IMR-90 (cell line): ENCODE results near the gene CEP78. TPM values are rescaled to one million over a fixed set of nuclear protein-coding genes. Genes with fewer than 3 reads are reported as not detected.

Experiments used
- ATAC-seq: fragments of 200-7000 bp; cut with Tn5 transposase; 2 replicates; pipeline ENCODE4 v1.9.1; 2020; ENCODE audit warnings: low read depth, mild to moderate bottlenecking, moderate library complexity
- BruUV-seq: library from RNA; stranded (reverse); fragments of 400-500 nt; replicated peaks from 2 replicates; lab custom pipeline; 2021; lab: Mats Ljungman, UMichigan
- CTCF ChIA-PET: fragments of 300-600 bp; formaldehyde crosslinking; extraction: SDS; loops from one replicate; lab custom pipeline; 2021; ENCODE audit warnings: antibody characterized with exemption; lab: Yijun Ruan, JAX
- POLR2A ChIA-PET: fragments of 300-600 bp; sonication (Branson Sonifier 250); formaldehyde crosslinking; loops from one replicate; lab custom pipeline; 2022; ENCODE audit warnings: antibody characterized with exemption; ENCODE audit not compliant: unreplicated experiment; lab: Charles Lee
- DNase-seq: peaks from one replicate; pipeline ENCODE4 v3.0.0; 2013
- H2AFZ ChIP-seq: replicated peaks from 2 replicates; pipeline ENCODE3; 2013; ENCODE audit warnings: low read length, mild to moderate bottlenecking; ENCODE audit not compliant: poor library complexity
- H2AK5ac ChIP-seq: 2 replicates; pipeline ENCODE4 v1.6.1; 2013; ENCODE audit warnings: low read depth, low read length, inconsistent platforms
- H2AK9ac ChIP-seq: replicated peaks from 2 replicates; pipeline ENCODE3; 2013; ENCODE audit warnings: mild to moderate bottlenecking, low read depth, low read length, moderate library complexity; ENCODE audit not compliant: poor library complexity
- H2BK120ac ChIP-seq: 2 replicates; pipeline ENCODE4 v1.6.1; 2013; ENCODE audit warnings: low read depth, low read length, inconsistent platforms
- H2BK15ac ChIP-seq: 3 replicates; pipeline ENCODE4 v1.6.1; 2013; ENCODE audit warnings: low read depth, low read length, inconsistent platforms
- H2BK20ac ChIP-seq: 2 replicates; pipeline ENCODE4 v1.6.1; 2013; ENCODE audit warnings: low read depth, mild to moderate bottlenecking, inconsistent platforms, low read length, moderate library complexity
- H2BK5ac ChIP-seq: 2 replicates; pipeline ENCODE4 v1.6.1; 2013; ENCODE audit warnings: mild to moderate bottlenecking, low read depth, low read length, inconsistent platforms; ENCODE audit not compliant: poor library complexity, severe bottlenecking
- H3K14ac ChIP-seq: replicated peaks from 2 replicates; pipeline ENCODE4 v1.6.1; 2013; ENCODE audit warnings: low read depth, low read length, inconsistent platforms
- H3K18ac ChIP-seq: 2 replicates; pipeline ENCODE4 v1.6.1; 2013; ENCODE audit warnings: low read depth, low read length, control low read depth
- H3K23ac ChIP-seq: 2 replicates; pipeline ENCODE4 v1.6.1; 2013; ENCODE audit warnings: low read depth, low read length, inconsistent platforms
- H3K27ac ChIP-seq: 2 replicates; pipeline ENCODE4 v1.5.1; 2013; ENCODE audit warnings: mild to moderate bottlenecking, control low read depth, low read length; ENCODE audit not compliant: insufficient read depth
- H3K27me3 ChIP-seq: 2 replicates; pipeline ENCODE4 v1.6.1; 2013; ENCODE audit warnings: low read length; ENCODE audit not compliant: control insufficient read depth, insufficient read depth
- H3K36me3 ChIP-seq: 2 replicates; pipeline ENCODE4 v1.6.1; 2013; ENCODE audit warnings: low read length, mixed read lengths; ENCODE audit not compliant: control insufficient read depth, insufficient read depth
- H3K4ac ChIP-seq: 2 replicates; pipeline ENCODE4 v1.6.1; 2013; ENCODE audit warnings: low read depth, low read length, inconsistent platforms
- H3K4me1 ChIP-seq: 2 replicates; pipeline ENCODE4 v1.6.1; 2013; ENCODE audit warnings: low read length, mixed read lengths; ENCODE audit not compliant: control insufficient read depth, insufficient read depth
- H3K4me2 ChIP-seq: 2 replicates; pipeline ENCODE4 v1.6.1; 2013; ENCODE audit warnings: low read depth, mild to moderate bottlenecking, control low read depth, low read length, moderate library complexity
- H3K4me3 ChIP-seq: 2 replicates; pipeline ENCODE4 v1.5.1; 2013; ENCODE audit warnings: low read depth, mild to moderate bottlenecking, control low read depth, low read length, moderate library complexity; ENCODE audit not compliant: insufficient read depth
- H3K56ac ChIP-seq: 2 replicates; pipeline ENCODE4 v1.6.1; 2013; ENCODE audit warnings: low read length, inconsistent platforms; ENCODE audit not compliant: insufficient read depth; ENCODE audit errors: extremely low read depth
- H3K79me1 ChIP-seq, 2 experiments: 2 replicates each; pipeline ENCODE4 v1.6.1; 2013; ENCODE audit warnings: low read length in 2 of 2, inconsistent platforms in 1 of 2, low read depth in 1 of 2
- H3K9ac ChIP-seq: 2 replicates; pipeline ENCODE4 v1.6.1; 2013; ENCODE audit warnings: low read depth, low read length, control low read depth
- H3K9me1 ChIP-seq: 2 replicates; pipeline ENCODE4 v1.6.1; 2013; ENCODE audit warnings: low read length, inconsistent platforms; ENCODE audit not compliant: insufficient read depth
- H3K9me3 ChIP-seq: 2 replicates; pipeline ENCODE4 v1.6.1; 2013; ENCODE audit warnings: low read length; ENCODE audit not compliant: control insufficient read depth, insufficient read depth
- H4K20me1 ChIP-seq: 2 replicates; pipeline ENCODE4 v1.6.1; 2013; ENCODE audit warnings: low read length, inconsistent platforms; ENCODE audit not compliant: insufficient read depth
- H4K5ac ChIP-seq: 2 replicates; pipeline ENCODE4 v1.6.1; 2013; ENCODE audit warnings: mild to moderate bottlenecking, low read depth, low read length, control low read depth
- H4K8ac ChIP-seq, 2 experiments: 2 replicates each; pipeline ENCODE4 v1.6.1; 2013; ENCODE audit warnings: low read depth in 2 of 2, low read length in 2 of 2, control low read depth in 1 of 2, inconsistent platforms in 1 of 2
- H4K91ac ChIP-seq: 2 replicates; pipeline ENCODE4 v1.6.1; 2013; ENCODE audit warnings: low read depth, low read length, inconsistent platforms; ENCODE audit not compliant: insufficient read depth
- MXI1 ChIP-seq: IDR thresholded peaks from 2 replicates; pipeline ENCODE4 v1.6.1; 2012; ENCODE audit warnings: low read depth, mild to moderate bottlenecking, low read length, moderate library complexity, borderline replicate concordance
- SMC3 ChIP-seq: fragments of 150-350 bp; IDR thresholded peaks from 2 replicates; pipeline ENCODE4 v1.6.1; 2016; ENCODE audit warnings: low read depth, mild to moderate bottlenecking, antibody characterized with exemption, low read length, moderate library complexity
- WGBS, 2 experiments: methylation state at CpG; one replicate each; pipeline versions ENCODE4 v1.1.5 to v1.1.7; 2013; ENCODE audit warnings: missing lambda C conversion rate in 2 of 2; ENCODE audit not compliant: insufficient read length in 1 of 2; ENCODE audit errors: extremely low coverage in 2 of 2; 5-methylcytosine and 5-hydroxymethylcytosine counted together
- dilution Hi-C: fragments of 300-500 bp; cut with HindIII; formaldehyde crosslinking; loops from one replicate; pipeline ENCODE4 v1.14.3; 2018; ENCODE audit warnings: low sequenced_read_pairs; ENCODE audit not compliant: unreplicated experiment
- in situ Hi-C: fragments of 300-500 bp; cut with MboI; formaldehyde crosslinking; loops from 3 replicates; pipeline ENCODE4 v1.14.3; 2019; ENCODE audit warnings: low sequenced_read_pairs, inconsistent platforms, mixed read lengths
- intact Hi-C: fragments of 100-400 bp; cut with micrococcal nuclease; formaldehyde crosslinking; loops from 2 replicates; pipeline ENCODE4 v1.10.0; 2022
- polyA plus RNA-seq, 3 experiments: library from polyadenylated mRNA; depleted of rRNA; stranded (reverse); fragments of >200 nt; gene quantifications; 2 replicates each; pipeline ENCODE4 v1.2.3, GENCODE V29; 2012; ENCODE audit warnings: low replicate concordance in 1 of 3
- total RNA-seq: library from RNA; depleted of rRNA; stranded (reverse); fragments of >200 nt; gene quantifications from 2 replicates; pipeline ENCODE4 v1.2.3, GENCODE V29; 2012

Gene CEP78
- total and polyA plus RNA-seq, 2 of the 4 experiments (the other 2 are of a cell fraction) = 9.2 to 18.3 TPM

- in situ Hi-C loops (no loop called here), intact Hi-C loops (no loop called here), dilution Hi-C loops (no loop called here)
- H3K9ac ChIP-seq = no peak overlapping the region
- no peak overlapping the region for H2AFZ ChIP-seq
- H2BK20ac ChIP-seq = no peak overlapping the region
- no peak overlapping the region for H4K8ac ChIP-seq
- H3K4me3 ChIP-seq = no peak overlapping the region
- ATAC-seq (peak; percentile 82), DNase-seq (peak; percentile 65)
- no peak overlapping the region for H3K14ac ChIP-seq
- no peak overlapping the region for H2AK5ac ChIP-seq
- no peaks in the 10 kb centered on the region for H3K9me3 ChIP-seq
- H2BK5ac ChIP-seq = no peak overlapping the region
- H3K27me3 ChIP-seq = no peaks in the 10 kb centered on the region
- peaks cover 59% of the 10 kb centered on the region for H3K36me3 ChIP-seq
- no peak overlapping the region for H3K18ac ChIP-seq
- ChIA-PET POLR2A (interaction anchor here (0.6 to 0.8 kb wide), 2 partner anchors 16 to 18 kb away, joined by 3 read pairs; partner anchors contain the start of gene PSAT1), CTCF (no interaction called here)
- peaks cover 50% of the 10 kb centered on the region for H4K20me1 ChIP-seq
- WGBS, 2 experiments = 57% methylated on average over 1 of the region's 8 CpGs; no CpG with 5 or more reads in 1 of the 2 experiments
- H2BK15ac ChIP-seq = no peak overlapping the region
- H3K27ac ChIP-seq = no peak overlapping the region
- H4K5ac ChIP-seq = no peak overlapping the region
- H3K4me1 ChIP-seq = 0 out of 2 replicates have a peak, but pooled peaks cover 2% of the 10 kb centered on the region
- H2AK9ac ChIP-seq = peak overlapping the region; percentile 51
- peaks cover 4% of the 10 kb centered on the region; the same call in 1 of the 2 replicates for H3K9me1 ChIP-seq
- TF ChIP-seq SMC3 = no peak
- TF ChIP-seq MXI1 = peak; percentile 81; the same call in 1 of the 2 replicates
- peaks cover 14 to 52% of the 10 kb centered on the region in 2 experiments; a peak in 3 of 4 replicates for H3K79me1 ChIP-seq
- no peak overlapping the region for H3K4ac ChIP-seq
- H3K56ac ChIP-seq = no peak overlapping the region
- H4K91ac ChIP-seq = no peak overlapping the region
- no peak overlapping the region for H3K23ac ChIP-seq
- no peak overlapping the region for H3K4me2 ChIP-seq
- BruUV-seq = no TSS peak
- H2BK120ac ChIP-seq = no peak overlapping the region
These were observed 79.3 kb downstream of the CEP78 start for GRCh38 chr9:78314953-78315870.
